HuH-7 (cell line): Measurements from ENCODE around the gene NUBP2.

Experiments
- DNase-seq: peaks from one replicate; pipeline ENCODE4 v3.0.0; 2011; ENCODE audit warnings: low spot score

NUBP2 gene

GRCh38 chr16:1772362-1772907 lies 10.3 kb upstream of the NUBP2 start, which contains the start of gene EME2:
Gene EME2, plus strand, starts transcription at chr16:1772810. Its CDS starts 418 bp downstream, at chr16:1773228.
- no peak for DNase-seq

GRCh38 chr16:1772908-1773702 lies 9.7 kb upstream of the NUBP2 start, which contains the start of gene MRPS34:
Gene MRPS34, minus strand, starts transcription at chr16:1773134. Its CDS starts 15 bp downstream, at chr16:1773119.
- peak; percentile 85 for DNase-seq

GRCh38 chr16:1773703-1774447 lies 8.9 kb upstream of the NUBP2 start:
- DNase-seq: no peak

- DNase-seq: no peak
Observed at GRCh38 chr16:1774448-1774780, 8.3 kb upstream of the NUBP2 start.

GRCh38 chr16:1775006-1775845 lies 7.5 kb upstream of the NUBP2 start:
- no peak for DNase-seq

- no peak for DNase-seq
Observed at GRCh38 chr16:1775846-1776671, 6.7 kb upstream of the NUBP2 start.

- no peak for DNase-seq
Observed at GRCh38 chr16:1776672-1776955, 6.1 kb upstream of the NUBP2 start.

GRCh38 chr16:1776991-1777374 lies 5.8 kb upstream of the NUBP2 start:
- no peak for DNase-seq

GRCh38 chr16:1777375-1778199 lies 5.2 kb upstream of the NUBP2 start:
- DNase-seq: no peak

- DNase-seq: no peak
Observed at GRCh38 chr16:1778200-1779179, 4.3 kb upstream of the NUBP2 start.

- no peak for DNase-seq
Observed at GRCh38 chr16:1779234-1779701, 3.5 kb upstream of the NUBP2 start.

GRCh38 chr16:1779741-1780676 lies 2.8 kb upstream of the NUBP2 start:
- DNase-seq: no peak

- DNase-seq: no peak
Observed at GRCh38 chr16:1780677-1781072, 2.1 kb upstream of the NUBP2 start.

GRCh38 chr16:1781254-1781653 lies 1.5 kb upstream of the NUBP2 start:
- DNase-seq: no peak

- no peak for DNase-seq
Observed at GRCh38 chr16:1781758-1782407, 877 bp upstream of the NUBP2 start.

GRCh38 chr16:1784977-1785845 lies 2.5 kb downstream of the NUBP2 start:
- no peak for DNase-seq

GRCh38 chr16:1785846-1786170 lies 3.0 kb downstream of the NUBP2 start:
- no peak for DNase-seq
